ENCODE data around the gene HBM. TPM values are rescaled to one million over a fixed set of nuclear protein-coding genes. Genes with fewer than 3 reads are reported as not detected.
"Not testable (repeated sequence)": the region's sequence is repeated elsewhere in the genome, so short reads cannot be mapped to it uniquely, and the experiment has no call there.

The HBM gene
- total RNA-seq, 1 donor from 2014 or later, result not detected

DNA sequence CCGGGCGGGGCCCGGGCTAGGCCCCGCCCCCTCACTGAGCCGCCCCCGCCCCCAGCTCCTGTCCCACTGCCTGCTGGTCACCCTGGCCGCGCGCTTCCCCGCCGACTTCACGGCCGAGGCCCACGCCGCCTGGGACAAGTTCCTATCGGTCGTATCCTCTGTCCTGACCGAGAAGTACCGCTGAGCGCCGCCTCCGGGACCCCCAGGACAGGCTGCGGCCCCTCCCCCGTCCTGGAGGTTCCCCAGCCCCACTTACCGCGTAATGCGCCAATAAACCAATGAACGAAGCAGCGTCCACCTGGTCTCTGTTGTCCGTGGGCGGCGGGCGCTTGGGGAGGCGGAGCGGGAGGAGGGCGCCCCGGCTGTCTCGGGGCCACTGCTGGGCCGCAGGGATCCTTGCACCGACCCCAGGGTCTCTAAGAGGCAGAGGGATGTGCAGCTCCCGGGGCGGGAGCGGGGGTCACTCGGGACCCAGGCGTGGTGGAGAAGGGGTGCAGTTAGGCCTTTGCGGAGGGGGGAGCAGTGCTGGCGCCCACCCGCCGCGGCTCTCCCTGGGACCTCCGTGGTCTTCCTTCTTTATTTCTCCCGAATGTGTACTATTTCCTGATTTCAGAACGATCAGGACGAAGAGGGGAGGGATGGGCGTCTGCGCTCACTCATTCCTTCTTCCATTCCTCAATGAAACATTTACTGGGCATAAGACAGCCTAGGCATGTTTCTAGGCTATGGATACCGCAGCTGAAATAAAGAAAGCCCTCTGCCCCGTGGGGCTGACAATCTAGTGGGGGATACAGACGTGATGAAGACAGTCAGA is 11.4 kb upstream of the HBM start:
- intact Hi-C loops (cut with micrococcal nuclease), result no loop called here
- H3K27me3 Mint-ChIP-seq, result peaks cover 43% of the 10 kb centered on the region
- peaks cover 2% of the 10 kb centered on the region for H3K36me3 Mint-ChIP-seq (ENCODE audit: low read depth)
- H3K4me1 Mint-ChIP-seq, result peaks cover 6% of the 10 kb centered on the region
- H3K4me3 Mint-ChIP-seq, result peak overlapping the region; percentile 75
- no peak overlapping the region for H3K27ac Mint-ChIP-seq
- DNase-seq, result peak; percentile 74
- no peaks in the 10 kb centered on the region for H3K9me3 Mint-ChIP-seq

GRCh38 chr16:155031-155398 is 10.8 kb upstream of the HBM start:
- Mint-ChIP-seq H3K36me3 (ENCODE audit: low read depth) (peaks cover 2% of the 10 kb centered on the region), H3K4me1 (peaks cover 6% of the 10 kb centered on the region), H3K27me3 (peaks cover 43% of the 10 kb centered on the region), H3K27ac (no peak overlapping the region), H3K4me3 (peak overlapping the region; percentile 75), H3K9me3 (no peaks in the 10 kb centered on the region)
- intact Hi-C loops (cut with micrococcal nuclease), result no loop called here
- DNase-seq, result no peak

DNA sequence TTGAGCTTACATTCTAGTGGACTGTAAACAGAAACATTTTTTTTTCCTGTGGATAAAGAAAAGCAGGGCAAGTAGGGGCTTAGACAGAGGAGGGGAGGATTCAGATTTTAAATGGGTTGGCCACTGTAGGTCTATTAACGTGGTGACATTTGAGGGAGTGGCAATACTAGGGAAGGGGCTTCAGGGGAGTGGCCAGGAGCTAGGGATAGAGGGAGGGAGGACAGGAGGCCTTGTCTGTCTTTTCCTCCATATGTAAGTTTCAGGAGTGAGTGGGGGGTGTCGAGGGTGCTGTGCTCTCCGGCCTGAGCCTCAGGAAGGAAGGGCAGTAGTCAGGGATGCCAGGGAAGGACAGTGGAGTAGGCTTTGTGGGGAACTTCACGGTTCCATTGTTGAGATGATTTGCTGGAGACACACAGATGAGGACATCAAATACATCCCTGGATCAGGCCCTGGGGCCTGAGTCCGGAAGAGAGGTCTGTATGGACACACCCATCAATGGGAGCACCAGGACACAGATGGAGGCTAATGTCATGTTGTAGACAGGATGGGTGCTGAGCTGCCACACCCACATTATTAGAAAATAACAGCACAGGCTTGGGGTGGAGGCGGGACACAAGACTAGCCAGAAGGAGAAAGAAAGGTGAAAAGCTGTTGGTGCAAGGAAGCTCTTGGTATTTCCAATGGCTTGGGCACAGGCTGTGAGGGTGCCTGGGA is 6.5 kb upstream of the HBM start:
- H3K27ac Mint-ChIP-seq, result no peak overlapping the region
- peaks cover 2% of the 10 kb centered on the region for H3K36me3 Mint-ChIP-seq (ENCODE audit: low read depth)
- DNase-seq, result no peak
- H3K27me3 Mint-ChIP-seq, result peaks cover 39% of the 10 kb centered on the region
- peaks cover 6% of the 10 kb centered on the region for H3K4me1 Mint-ChIP-seq
- intact Hi-C loops (cut with micrococcal nuclease), result no loop called here
- no peaks in the 10 kb centered on the region for H3K9me3 Mint-ChIP-seq
- no peak overlapping the region for H3K4me3 Mint-ChIP-seq

GRCh38 chr16:160242-160641 is 5.5 kb upstream of the HBM start:
- H3K4me3 Mint-ChIP-seq; DNase-seq; H3K4me1 Mint-ChIP-seq; H3K36me3 Mint-ChIP-seq (ENCODE audit: low read depth); intact Hi-C loops (cut with micrococcal nuclease); H3K27ac Mint-ChIP-seq; H3K9me3 Mint-ChIP-seq: not testable (repeated sequence)
- H3K27me3 Mint-ChIP-seq, result peaks cover 33% of the 10 kb centered on the region

- Mint-ChIP-seq H3K36me3 (ENCODE audit: low read depth) (no peaks in the 10 kb centered on the region), H3K4me3 (no peak overlapping the region), H3K4me1 (no peaks in the 10 kb centered on the region), H3K27ac (no peak overlapping the region), H3K27me3 (peaks cover 32% of the 10 kb centered on the region), H3K9me3 (no peaks in the 10 kb centered on the region)
- intact Hi-C loops (cut with micrococcal nuclease), result no loop called here
- no peak for DNase-seq
Measured at GRCh38 chr16:160691-161190, 5.0 kb upstream of the HBM start.

- H3K4me3 Mint-ChIP-seq, result no peak overlapping the region
- no peak for DNase-seq
- no peak overlapping the region for H3K27ac Mint-ChIP-seq
- H3K27me3 Mint-ChIP-seq, result peaks cover 36% of the 10 kb centered on the region
- H3K4me1 Mint-ChIP-seq, result no peaks in the 10 kb centered on the region
- intact Hi-C loops (cut with micrococcal nuclease), result no loop called here
- H3K36me3 Mint-ChIP-seq (ENCODE audit: low read depth), result no peaks in the 10 kb centered on the region
- H3K9me3 Mint-ChIP-seq, result no peaks in the 10 kb centered on the region
Measured at GRCh38 chr16:162271-162991, 3.3 kb upstream of the HBM start.

GRCh38 chr16:163139-163538 is 2.6 kb upstream of the HBM start:
- H3K9me3 Mint-ChIP-seq, result not testable (repeated sequence)
- H3K27me3 Mint-ChIP-seq, result peaks cover 39% of the 10 kb centered on the region

DNA sequence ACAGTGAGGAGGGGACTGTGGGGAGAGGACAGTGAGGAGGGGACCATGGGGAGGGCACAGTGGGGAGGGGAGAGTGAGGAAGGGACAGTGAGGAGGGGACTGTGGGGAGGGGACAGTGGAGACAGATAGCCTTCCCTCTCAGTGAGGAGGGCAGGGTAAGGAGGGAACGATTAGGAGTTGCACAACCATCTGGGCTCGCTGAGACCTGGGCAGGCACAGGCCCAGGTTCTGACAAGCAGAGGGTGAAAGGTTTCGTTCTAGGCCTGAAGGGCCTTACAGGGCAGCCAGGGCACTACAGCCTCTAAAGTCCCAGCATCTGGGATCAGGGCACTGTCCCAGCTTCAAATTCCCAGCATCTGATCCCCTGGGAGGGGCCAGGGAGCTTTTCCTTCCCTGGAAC is 2.1 kb upstream of the HBM start:
- DNase-seq; H3K27ac Mint-ChIP-seq; H3K36me3 Mint-ChIP-seq (ENCODE audit: low read depth); H3K4me1 Mint-ChIP-seq; H3K9me3 Mint-ChIP-seq; intact Hi-C loops (cut with micrococcal nuclease); H3K4me3 Mint-ChIP-seq: not testable (repeated sequence)
- peaks cover 42% of the 10 kb centered on the region for H3K27me3 Mint-ChIP-seq

More at GRCh38 chr16:163139-163538, 2.6 kb upstream of the HBM start:
- H3K27ac Mint-ChIP-seq; H3K4me3 Mint-ChIP-seq; H3K4me1 Mint-ChIP-seq; intact Hi-C loops (cut with micrococcal nuclease); H3K36me3 Mint-ChIP-seq (ENCODE audit: low read depth); DNase-seq: not testable (repeated sequence)

DNA sequence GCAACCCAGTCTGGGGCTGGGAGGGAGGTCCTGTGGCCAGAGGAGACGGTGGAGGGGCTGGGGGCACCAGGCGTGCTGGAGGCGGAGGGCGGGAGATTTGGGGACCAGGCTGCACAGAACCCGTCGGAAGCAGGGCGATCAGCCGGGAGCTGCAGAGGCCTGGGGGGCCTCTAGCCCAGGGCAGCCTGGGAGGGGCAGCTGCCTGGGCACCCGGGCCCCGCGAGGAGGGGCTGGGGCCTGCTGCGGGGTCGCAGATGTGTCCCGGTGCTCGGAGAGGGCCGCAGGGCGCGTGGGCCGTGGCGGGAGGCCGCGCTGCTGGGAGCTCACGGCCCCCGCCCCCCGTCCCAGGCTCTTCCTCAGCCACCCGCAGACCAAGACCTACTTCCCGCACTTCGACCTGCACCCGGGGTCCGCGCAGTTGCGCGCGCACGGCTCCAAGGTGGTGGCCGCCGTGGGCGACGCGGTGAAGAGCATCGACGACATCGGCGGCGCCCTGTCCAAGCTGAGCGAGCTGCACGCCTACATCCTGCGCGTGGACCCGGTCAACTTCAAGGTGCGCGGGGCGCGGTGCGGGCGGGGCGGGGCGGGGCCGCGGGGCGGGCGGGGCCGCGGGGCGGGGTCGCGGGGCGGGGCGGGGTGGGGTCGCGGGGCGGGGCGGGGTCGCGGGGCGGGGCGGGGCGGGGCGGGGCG is 1.5 kb upstream of the HBM start:
- DNase-seq; intact Hi-C loops (cut with micrococcal nuclease); H3K4me3 Mint-ChIP-seq; H3K4me1 Mint-ChIP-seq; H3K9me3 Mint-ChIP-seq; H3K27ac Mint-ChIP-seq; H3K36me3 Mint-ChIP-seq (ENCODE audit: low read depth): not testable (repeated sequence)
- H3K27me3 Mint-ChIP-seq, result peaks cover 42% of the 10 kb centered on the region

- intact Hi-C loops (cut with micrococcal nuclease), result no loop called here
- H3K4me1 Mint-ChIP-seq, result no peaks in the 10 kb centered on the region
- H3K36me3 Mint-ChIP-seq (ENCODE audit: low read depth), result no peaks in the 10 kb centered on the region
- DNase-seq, result no peak
- H3K9me3 Mint-ChIP-seq, result no peaks in the 10 kb centered on the region
- peaks cover 44% of the 10 kb centered on the region for H3K27me3 Mint-ChIP-seq
- H3K27ac Mint-ChIP-seq, result no peak overlapping the region
- H3K4me3 Mint-ChIP-seq, result peak overlapping the region; percentile 26
Measured at GRCh38 chr16:164827-165538, 795 bp upstream of the HBM start.

- no peak overlapping the region for H3K4me3 Mint-ChIP-seq
- H3K36me3 Mint-ChIP-seq (ENCODE audit: low read depth), result no peaks in the 10 kb centered on the region
- peaks cover 4% of the 10 kb centered on the region for H3K4me1 Mint-ChIP-seq
- peaks cover 50% of the 10 kb centered on the region for H3K27me3 Mint-ChIP-seq
- DNase-seq, result peak; percentile 67
- H3K27ac Mint-ChIP-seq, result peak overlapping the region; percentile 45
- intact Hi-C loops (cut with micrococcal nuclease), result no loop called here
- no peaks in the 10 kb centered on the region for H3K9me3 Mint-ChIP-seq
Measured at GRCh38 chr16:166375-167121, 770 bp downstream of the HBM start.

DNA sequence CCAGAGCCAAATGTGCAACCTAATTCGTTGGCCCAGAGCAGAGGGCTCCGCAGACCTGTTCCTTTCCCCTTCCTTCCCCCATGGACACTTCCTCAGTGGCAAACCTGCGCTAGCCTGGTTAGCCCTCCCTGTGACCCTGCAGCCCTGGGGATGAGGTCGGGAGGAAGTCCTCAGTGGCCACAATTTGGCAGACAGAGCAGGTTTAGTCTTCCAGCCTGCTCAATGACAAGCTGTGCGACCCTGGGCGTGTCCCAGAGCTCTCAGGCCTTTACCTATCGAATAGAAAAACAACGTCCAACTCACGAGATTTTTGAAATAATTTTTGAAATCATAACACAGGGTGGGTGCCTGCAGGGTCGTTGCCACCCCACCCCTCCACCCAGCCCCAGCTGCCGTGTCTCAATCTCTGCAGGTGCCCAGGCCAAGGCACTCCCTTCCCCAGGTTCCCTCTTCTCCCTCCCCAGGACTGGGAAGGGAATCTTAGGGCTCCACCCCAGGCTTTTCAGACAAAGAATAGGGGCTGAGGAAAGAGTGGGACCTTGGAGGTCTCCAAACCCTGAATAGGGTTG is 1.4 kb downstream of the HBM start:
- Mint-ChIP-seq H3K27ac (peak overlapping the region; percentile 45), H3K36me3 (ENCODE audit: low read depth) (no peaks in the 10 kb centered on the region), H3K9me3 (no peaks in the 10 kb centered on the region), H3K4me3 (no peak overlapping the region), H3K4me1 (peaks cover 6% of the 10 kb centered on the region), H3K27me3 (peaks cover 54% of the 10 kb centered on the region)
- intact Hi-C loops (cut with micrococcal nuclease), result no loop called here
- no peak for DNase-seq
